Measurements from ENCODE around the gene MCOLN2.

- TF ChIP-seq, protein P1, sequence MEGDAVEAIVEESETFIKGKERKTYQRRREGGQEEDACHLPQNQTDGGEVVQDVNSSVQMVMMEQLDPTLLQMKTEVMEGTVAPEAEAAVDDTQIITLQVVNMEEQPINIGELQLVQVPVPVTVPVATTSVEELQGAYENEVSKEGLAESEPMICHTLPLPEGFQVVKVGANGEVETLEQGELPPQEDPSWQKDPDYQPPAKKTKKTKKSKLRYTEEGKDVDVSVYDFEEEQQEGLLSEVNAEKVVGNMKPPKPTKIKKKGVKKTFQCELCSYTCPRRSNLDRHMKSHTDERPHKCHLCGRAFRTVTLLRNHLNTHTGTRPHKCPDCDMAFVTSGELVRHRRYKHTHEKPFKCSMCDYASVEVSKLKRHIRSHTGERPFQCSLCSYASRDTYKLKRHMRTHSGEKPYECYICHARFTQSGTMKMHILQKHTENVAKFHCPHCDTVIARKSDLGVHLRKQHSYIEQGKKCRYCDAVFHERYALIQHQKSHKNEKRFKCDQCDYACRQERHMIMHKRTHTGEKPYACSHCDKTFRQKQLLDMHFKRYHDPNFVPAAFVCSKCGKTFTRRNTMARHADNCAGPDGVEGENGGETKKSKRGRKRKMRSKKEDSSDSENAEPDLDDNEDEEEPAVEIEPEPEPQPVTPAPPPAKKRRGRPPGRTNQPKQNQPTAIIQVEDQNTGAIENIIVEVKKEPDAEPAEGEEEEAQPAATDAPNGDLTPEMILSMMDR (IDR thresholded peaks at IDR 0.05): no peak
- TF ChIP-seq EZH2 (IDR thresholded peaks at IDR 0.05): no peak
These were observed 40.8 kb downstream of the MCOLN2 start for GRCh38 chr1:84956097-84956496.

All from neural progenitor cell (in vitro differentiated cells).